ENCODE results near the gene RBM20.

Gene RBM20

DNA sequence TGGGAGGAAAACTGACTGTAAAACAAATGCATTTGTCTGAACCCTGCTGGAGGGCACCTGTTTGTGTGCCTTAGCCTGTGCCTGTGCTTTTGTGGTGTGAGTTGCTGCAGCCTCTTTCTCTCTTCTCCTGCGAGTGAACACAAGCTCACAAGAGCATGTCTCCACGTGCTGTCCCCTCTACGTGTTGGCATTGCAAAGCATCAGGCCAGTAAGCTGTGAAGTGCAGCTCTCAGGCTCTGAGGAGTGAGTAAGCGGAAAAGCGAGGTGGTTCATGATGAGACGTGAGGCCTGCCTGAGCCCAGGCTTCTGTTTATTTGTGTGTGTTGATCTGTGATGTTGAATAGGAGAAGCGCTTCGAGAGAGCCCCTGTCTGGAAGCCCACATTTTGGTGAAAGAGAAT is 142.0 kb downstream of the RBM20 start:
- H3K4me1 ChIP-seq (ENCODE audit: low read length) = no peaks in the 10 kb centered on the region
- H3K27ac ChIP-seq (ENCODE audit: low read length) = no peak overlapping the region
- H3K36me3 ChIP-seq (replicated peaks; ENCODE audit: insufficient read depth, low read length) = no peaks in the 10 kb centered on the region

DNA sequence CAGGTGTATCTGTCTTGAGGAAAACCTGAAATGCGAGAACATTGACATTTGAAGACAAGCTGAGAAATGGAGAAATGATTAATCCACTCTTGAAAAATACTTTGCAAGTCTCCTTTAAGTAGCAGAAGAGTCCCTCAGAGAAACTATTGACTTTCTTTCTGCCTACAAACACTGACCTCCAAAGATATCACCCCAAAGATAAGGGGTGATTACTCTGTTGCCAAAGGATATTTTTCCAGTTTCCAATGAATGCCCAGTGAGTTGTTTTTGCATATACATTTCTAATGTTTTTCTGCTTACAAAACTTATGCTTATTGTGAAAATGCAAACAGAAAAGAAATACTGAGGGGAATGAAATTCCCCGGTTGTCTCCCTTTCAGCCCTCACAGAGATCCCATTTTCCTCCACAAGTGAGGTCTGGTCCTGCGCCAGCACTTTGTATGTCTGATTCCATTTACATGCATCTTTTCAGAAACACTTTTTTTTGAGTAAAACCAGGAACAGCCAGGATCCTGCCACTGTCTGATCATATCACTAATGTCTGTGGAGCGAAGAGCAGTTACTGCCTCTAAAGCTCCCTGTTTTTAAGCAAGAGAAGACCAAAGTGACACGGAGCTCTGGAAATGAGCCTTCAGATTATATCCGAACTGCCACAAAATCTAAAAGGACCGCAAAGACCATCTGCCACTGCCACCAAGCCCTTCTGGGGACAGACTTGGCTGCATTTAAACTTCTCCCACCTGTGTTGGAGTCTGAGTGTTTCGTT is 144.7 kb downstream of the RBM20 start:
- no peaks in the 10 kb centered on the region for H3K36me3 ChIP-seq (replicated peaks; ENCODE audit: insufficient read depth, low read length)
- no peak overlapping the region for H3K27ac ChIP-seq (ENCODE audit: low read length)
- no peaks in the 10 kb centered on the region for H4K20me1 ChIP-seq (ENCODE audit: insufficient read depth, low read length)
- no peak for TF ChIP-seq EZH2 (optimal IDR thresholded peaks at IDR 0.05; ENCODE audit: low read depth, low read length)
- no peak for TF ChIP-seq EZH2phosphoT487 (IDR thresholded peaks at IDR 0.05; ENCODE audit: low read length)
- TF ChIP-seq, protein P1, sequence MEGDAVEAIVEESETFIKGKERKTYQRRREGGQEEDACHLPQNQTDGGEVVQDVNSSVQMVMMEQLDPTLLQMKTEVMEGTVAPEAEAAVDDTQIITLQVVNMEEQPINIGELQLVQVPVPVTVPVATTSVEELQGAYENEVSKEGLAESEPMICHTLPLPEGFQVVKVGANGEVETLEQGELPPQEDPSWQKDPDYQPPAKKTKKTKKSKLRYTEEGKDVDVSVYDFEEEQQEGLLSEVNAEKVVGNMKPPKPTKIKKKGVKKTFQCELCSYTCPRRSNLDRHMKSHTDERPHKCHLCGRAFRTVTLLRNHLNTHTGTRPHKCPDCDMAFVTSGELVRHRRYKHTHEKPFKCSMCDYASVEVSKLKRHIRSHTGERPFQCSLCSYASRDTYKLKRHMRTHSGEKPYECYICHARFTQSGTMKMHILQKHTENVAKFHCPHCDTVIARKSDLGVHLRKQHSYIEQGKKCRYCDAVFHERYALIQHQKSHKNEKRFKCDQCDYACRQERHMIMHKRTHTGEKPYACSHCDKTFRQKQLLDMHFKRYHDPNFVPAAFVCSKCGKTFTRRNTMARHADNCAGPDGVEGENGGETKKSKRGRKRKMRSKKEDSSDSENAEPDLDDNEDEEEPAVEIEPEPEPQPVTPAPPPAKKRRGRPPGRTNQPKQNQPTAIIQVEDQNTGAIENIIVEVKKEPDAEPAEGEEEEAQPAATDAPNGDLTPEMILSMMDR (IDR thresholded peaks at IDR 0.05; ENCODE audit: low read length) = no peak
- no peaks in the 10 kb centered on the region for H3K4me1 ChIP-seq (ENCODE audit: low read length)
- no peak for DNase-seq
- no peaks in the 10 kb centered on the region for H3K9me2 ChIP-seq (replicated peaks; ENCODE audit: insufficient read depth, low read length)
- no peak overlapping the region for H3K4me3 ChIP-seq (ENCODE audit: low read length)
- no peaks in the 10 kb centered on the region for H3K79me2 ChIP-seq (ENCODE audit: low read length)
- H3K4me2 ChIP-seq (ENCODE audit: low read depth, low read length) = no peak overlapping the region
- H3K9me3 ChIP-seq (replicated peaks; ENCODE audit: insufficient read depth, low read length) = no peaks in the 10 kb centered on the region
- no peaks in the 10 kb centered on the region for H3K27me3 ChIP-seq (replicated peaks; ENCODE audit: insufficient read depth, low read length)
- no peak overlapping the region for H3K9ac ChIP-seq (ENCODE audit: low read length)
- no peak overlapping the region for H2AFZ ChIP-seq (ENCODE audit: low read length)
- no peaks in the 10 kb centered on the region for H3F3A ChIP-seq (ENCODE audit: insufficient read depth, low read length)

More for the DNA sequence above, 142.0 kb downstream of the RBM20 start:
- TF ChIP-seq, protein P1 (IDR thresholded peaks at IDR 0.05; ENCODE audit: low read length) = no peak
- TF ChIP-seq EZH2 (optimal IDR thresholded peaks at IDR 0.05; ENCODE audit: low read depth, low read length) (no peak), EZH2phosphoT487 (IDR thresholded peaks at IDR 0.05; ENCODE audit: low read length) (no peak)
- Histone ChIP-seq H2AFZ (ENCODE audit: low read length) (no peak overlapping the region), H3F3A (ENCODE audit: insufficient read depth, low read length) (no peaks in the 10 kb centered on the region), H3K4me2 (ENCODE audit: low read depth, low read length) (no peak overlapping the region), H3K9me3 (replicated peaks; ENCODE audit: insufficient read depth, low read length) (no peaks in the 10 kb centered on the region), H4K20me1 (ENCODE audit: insufficient read depth, low read length) (no peaks in the 10 kb centered on the region), H3K9me2 (replicated peaks; ENCODE audit: insufficient read depth, low read length) (no peaks in the 10 kb centered on the region), H3K9ac (ENCODE audit: low read length) (no peak overlapping the region), H3K27me3 (replicated peaks; ENCODE audit: insufficient read depth, low read length) (no peaks in the 10 kb centered on the region), H3K79me2 (ENCODE audit: low read length) (no peaks in the 10 kb centered on the region), H3K4me3 (ENCODE audit: low read length) (no peak overlapping the region)
- DNase-seq = no peak

DNA sequence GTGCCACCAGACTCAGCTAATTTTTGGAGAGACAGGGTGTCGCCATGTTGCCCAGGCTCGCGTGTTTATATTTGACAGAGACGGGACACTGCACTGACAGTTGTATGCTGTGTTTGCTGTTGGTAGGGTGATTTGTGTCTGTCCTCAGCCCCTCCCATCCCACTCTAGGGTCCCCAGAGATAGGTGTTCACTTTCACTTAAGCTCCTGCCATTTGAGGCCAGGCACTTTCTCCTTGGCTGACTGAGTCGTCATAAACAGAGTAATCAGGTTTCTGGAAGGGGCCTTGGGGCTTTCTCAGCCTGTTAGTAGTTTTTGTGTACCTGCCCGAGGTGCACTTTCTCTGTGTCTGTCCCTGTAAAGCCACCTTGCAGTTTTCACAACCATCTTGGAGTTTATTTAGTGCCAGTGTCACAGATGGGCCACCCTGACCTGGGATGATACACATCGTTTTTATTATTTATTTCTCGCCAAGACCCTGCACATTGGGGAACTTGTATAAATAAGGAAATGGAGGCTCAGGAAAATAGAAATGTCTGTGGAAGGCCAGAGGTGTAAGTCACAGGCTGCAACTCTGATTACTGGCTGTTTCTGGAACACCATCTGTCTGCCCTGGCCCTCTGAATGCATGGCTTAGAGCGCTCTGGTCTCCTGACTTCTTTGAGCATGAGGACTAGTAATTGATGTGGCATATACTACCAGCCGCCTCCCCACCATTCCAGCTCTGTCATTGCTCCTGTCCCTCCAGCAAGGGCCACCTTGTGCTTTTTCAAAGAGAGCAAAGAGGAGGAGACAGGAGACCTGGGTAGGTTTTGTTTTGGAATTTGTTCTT is 145.7 kb downstream of the RBM20 start:
- no peaks in the 10 kb centered on the region for H3K4me1 ChIP-seq (ENCODE audit: low read length)
- TF ChIP-seq, protein P1 (IDR thresholded peaks at IDR 0.05; ENCODE audit: low read length) = no peak
- TF ChIP-seq EZH2 (optimal IDR thresholded peaks at IDR 0.05; ENCODE audit: low read depth, low read length) (no peak), EZH2phosphoT487 (IDR thresholded peaks at IDR 0.05; ENCODE audit: low read length) (no peak)
- no peaks in the 10 kb centered on the region for H3K9me3 ChIP-seq (replicated peaks; ENCODE audit: insufficient read depth, low read length)
- H3K9ac ChIP-seq (ENCODE audit: low read length) = no peak overlapping the region
- no peaks in the 10 kb centered on the region for H3K79me2 ChIP-seq (ENCODE audit: low read length)
- no peaks in the 10 kb centered on the region for H4K20me1 ChIP-seq (ENCODE audit: insufficient read depth, low read length)
- no peaks in the 10 kb centered on the region for H3F3A ChIP-seq (ENCODE audit: insufficient read depth, low read length)
- H3K9me2 ChIP-seq (replicated peaks; ENCODE audit: insufficient read depth, low read length) = no peaks in the 10 kb centered on the region
- no peak overlapping the region for H3K4me3 ChIP-seq (ENCODE audit: low read length)
- DNase-seq = no peak
- H3K36me3 ChIP-seq (replicated peaks; ENCODE audit: insufficient read depth, low read length) = no peaks in the 10 kb centered on the region
- H3K4me2 ChIP-seq (ENCODE audit: low read depth, low read length) = no peak overlapping the region
- H2AFZ ChIP-seq (ENCODE audit: low read length) = no peak overlapping the region
- no peak overlapping the region for H3K27ac ChIP-seq (ENCODE audit: low read length)
- H3K27me3 ChIP-seq (replicated peaks; ENCODE audit: insufficient read depth, low read length) = no peaks in the 10 kb centered on the region

Data from MM.1S (cell line).